Measurements from ENCODE around the gene CYTH3.

CYTH3 gene

GRCh38 chr7:6130007-6130587, 142.3 kb downstream of the CYTH3 start:
- DNase-seq (ENCODE audit: low read depth), result no peak
- H3K4me3 ChIP-seq (ENCODE audit: low read depth, low read length), result no peak overlapping the region
- TF ChIP-seq CTCF (IDR thresholded peaks at IDR 0.05; ENCODE audit: control insufficient read depth, extremely low read depth, insufficient read depth), result no peak

GRCh38 chr7:6128205-6128604, 144.2 kb downstream of the CYTH3 start:
- no peak for TF ChIP-seq CTCF (IDR thresholded peaks at IDR 0.05; ENCODE audit: control insufficient read depth, extremely low read depth, insufficient read depth)
- DNase-seq (ENCODE audit: low read depth), result no peak
- H3K4me3 ChIP-seq (ENCODE audit: low read depth, low read length), result no peak overlapping the region

- no peak for DNase-seq (ENCODE audit: low read depth)
- H3K4me3 ChIP-seq (ENCODE audit: low read depth, low read length), result peak overlapping the region; percentile 29
- no peak for TF ChIP-seq CTCF (IDR thresholded peaks at IDR 0.05; ENCODE audit: control insufficient read depth, extremely low read depth, insufficient read depth)
These were observed 145.3 kb downstream of the CYTH3 start for GRCh38 chr7:6127110-6127490.

GRCh38 chr7:6123843-6124242, 148.6 kb downstream of the CYTH3 start:
- no peak for TF ChIP-seq CTCF (IDR thresholded peaks at IDR 0.05; ENCODE audit: control insufficient read depth, extremely low read depth, insufficient read depth)
- DNase-seq (ENCODE audit: low read depth), result no peak
- no peak overlapping the region for H3K4me3 ChIP-seq (ENCODE audit: low read depth, low read length)

GRCh38 chr7:6121141-6121540, 151.3 kb downstream of the CYTH3 start:
- TF ChIP-seq CTCF (IDR thresholded peaks at IDR 0.05; ENCODE audit: control insufficient read depth, extremely low read depth, insufficient read depth), result no peak
- no peak for DNase-seq (ENCODE audit: low read depth)
- no peak overlapping the region for H3K4me3 ChIP-seq (ENCODE audit: low read depth, low read length)

- DNase-seq (ENCODE audit: low read depth), result no peak
- no peak overlapping the region for H3K4me3 ChIP-seq (ENCODE audit: low read depth, low read length)
- TF ChIP-seq CTCF (IDR thresholded peaks at IDR 0.05; ENCODE audit: control insufficient read depth, extremely low read depth, insufficient read depth), result no peak
These were observed 154.9 kb downstream of the CYTH3 start for GRCh38 chr7:6117533-6117932.

- no peak for TF ChIP-seq CTCF (IDR thresholded peaks at IDR 0.05; ENCODE audit: control insufficient read depth, extremely low read depth, insufficient read depth)
- no peak for DNase-seq (ENCODE audit: low read depth)
- no peak overlapping the region for H3K4me3 ChIP-seq (ENCODE audit: low read depth, low read length)
These were observed 156.2 kb downstream of the CYTH3 start for GRCh38 chr7:6116211-6116610.

Measured in LNCaP clone FGC (cell line).